C4-2B (cell line): ENCODE measurements around the gene ZBTB20.

ENCODE experiments used
- H3K27ac ChIP-seq: fragments of 450-650 bp; 2 replicates; pipeline ENCODE4 v1.5.1; 2017
- ZFX ChIP-seq: fragments of 450-650 bp; IDR thresholded peaks from 2 replicates; pipeline ENCODE4 v1.6.1; 2017
- TF ChIP-seq, protein P1 (sequence below): fragments of 450-650 bp; conservative IDR thresholded peaks from 2 replicates; pipeline ENCODE4 v1.5.1; 2017; ENCODE audit warnings: mild to moderate bottlenecking

Gene ZBTB20

DNA sequence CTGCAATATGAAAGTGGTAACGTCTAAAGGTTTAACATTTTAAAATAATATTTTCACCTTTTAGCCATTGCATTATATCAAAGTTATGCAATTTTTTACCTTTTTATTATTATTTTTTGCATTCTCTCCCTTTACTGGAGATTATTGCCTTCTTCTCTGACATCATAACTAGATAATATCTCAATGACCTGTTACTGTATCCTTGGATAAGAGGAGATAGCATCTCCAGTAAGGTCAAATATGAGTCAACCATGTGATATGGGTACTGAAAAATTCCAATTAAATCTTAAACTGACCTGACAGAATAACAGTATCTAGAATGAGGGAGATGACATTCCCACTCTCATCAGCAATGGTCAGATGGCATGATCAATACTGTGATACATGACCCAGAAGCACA is 108.3 kb downstream of the ZBTB20 start:
- H3K27ac ChIP-seq = no peak overlapping the region
- TF ChIP-seq ZFX = no peak
- TF ChIP-seq, protein P1, sequence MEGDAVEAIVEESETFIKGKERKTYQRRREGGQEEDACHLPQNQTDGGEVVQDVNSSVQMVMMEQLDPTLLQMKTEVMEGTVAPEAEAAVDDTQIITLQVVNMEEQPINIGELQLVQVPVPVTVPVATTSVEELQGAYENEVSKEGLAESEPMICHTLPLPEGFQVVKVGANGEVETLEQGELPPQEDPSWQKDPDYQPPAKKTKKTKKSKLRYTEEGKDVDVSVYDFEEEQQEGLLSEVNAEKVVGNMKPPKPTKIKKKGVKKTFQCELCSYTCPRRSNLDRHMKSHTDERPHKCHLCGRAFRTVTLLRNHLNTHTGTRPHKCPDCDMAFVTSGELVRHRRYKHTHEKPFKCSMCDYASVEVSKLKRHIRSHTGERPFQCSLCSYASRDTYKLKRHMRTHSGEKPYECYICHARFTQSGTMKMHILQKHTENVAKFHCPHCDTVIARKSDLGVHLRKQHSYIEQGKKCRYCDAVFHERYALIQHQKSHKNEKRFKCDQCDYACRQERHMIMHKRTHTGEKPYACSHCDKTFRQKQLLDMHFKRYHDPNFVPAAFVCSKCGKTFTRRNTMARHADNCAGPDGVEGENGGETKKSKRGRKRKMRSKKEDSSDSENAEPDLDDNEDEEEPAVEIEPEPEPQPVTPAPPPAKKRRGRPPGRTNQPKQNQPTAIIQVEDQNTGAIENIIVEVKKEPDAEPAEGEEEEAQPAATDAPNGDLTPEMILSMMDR = no peak

DNA sequence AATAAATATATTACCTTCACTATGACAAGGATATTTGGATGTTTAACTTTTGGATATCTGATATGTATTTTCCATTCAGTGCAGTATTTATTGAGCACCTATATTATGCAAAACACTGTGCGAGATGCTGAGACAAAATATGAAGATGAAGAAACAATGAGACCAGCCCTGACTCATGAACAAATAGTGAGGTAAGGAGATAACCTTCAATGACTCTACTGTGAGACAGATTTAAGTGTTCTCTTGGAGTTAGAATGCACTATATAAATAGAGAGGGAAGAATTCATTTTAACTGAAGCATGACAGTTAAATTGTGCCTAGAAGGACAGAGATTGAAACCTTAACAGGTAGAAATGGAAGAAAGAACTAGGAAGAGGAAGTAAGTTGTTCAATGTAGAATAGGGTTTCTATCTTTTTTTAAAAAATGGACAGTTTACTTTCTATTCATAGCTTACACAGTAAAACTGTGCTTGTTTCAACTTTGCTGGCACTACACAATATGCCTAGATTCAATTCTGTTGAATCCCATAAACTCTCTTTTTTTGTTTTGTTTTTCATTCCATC is 124.2 kb downstream of the ZBTB20 start:
- no peak for TF ChIP-seq ZFX
- TF ChIP-seq, protein P1 = no peak
- H3K27ac ChIP-seq = no peak overlapping the region

DNA sequence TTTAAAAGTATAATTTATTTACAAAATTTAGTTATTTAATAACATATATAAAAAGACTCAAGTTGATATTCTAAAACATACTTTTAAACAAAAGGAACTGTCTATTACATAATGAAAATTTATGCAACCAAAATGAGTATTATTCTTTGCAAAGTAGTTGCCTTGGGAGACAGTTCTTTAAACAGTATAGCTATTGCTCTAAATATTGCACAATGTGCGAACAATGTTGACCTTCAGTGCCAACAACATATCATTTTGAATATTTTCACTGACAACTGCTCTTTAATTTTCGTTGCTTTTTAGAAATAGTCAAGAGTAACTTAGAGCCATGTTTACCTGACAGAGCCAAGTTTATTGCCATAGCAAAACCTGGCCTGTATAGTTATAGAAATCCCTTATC is 124.9 kb downstream of the ZBTB20 start:
- no peak overlapping the region for H3K27ac ChIP-seq
- TF ChIP-seq, protein P1 = no peak
- TF ChIP-seq ZFX = no peak

DNA sequence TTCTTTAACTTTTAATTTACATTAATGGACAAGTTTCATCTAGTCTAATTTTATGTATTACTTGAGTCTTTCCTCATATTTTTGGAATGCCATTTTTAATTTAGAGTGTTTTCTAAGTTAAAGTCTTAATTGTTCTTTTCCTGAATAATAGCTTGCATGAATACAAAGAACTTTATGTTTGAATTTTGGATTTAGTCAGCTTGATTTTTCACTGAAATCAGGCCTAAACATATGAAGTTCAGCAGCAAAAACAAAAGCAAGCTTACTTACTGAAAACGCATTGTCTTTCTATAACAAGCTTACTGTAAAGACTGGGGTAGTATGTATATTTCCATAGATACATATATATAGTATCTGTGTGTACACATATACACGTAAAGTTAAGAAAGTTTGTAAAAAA is 126.0 kb downstream of the ZBTB20 start:
- no peak overlapping the region for H3K27ac ChIP-seq
- TF ChIP-seq ZFX = no peak
- TF ChIP-seq, protein P1 = no peak

DNA sequence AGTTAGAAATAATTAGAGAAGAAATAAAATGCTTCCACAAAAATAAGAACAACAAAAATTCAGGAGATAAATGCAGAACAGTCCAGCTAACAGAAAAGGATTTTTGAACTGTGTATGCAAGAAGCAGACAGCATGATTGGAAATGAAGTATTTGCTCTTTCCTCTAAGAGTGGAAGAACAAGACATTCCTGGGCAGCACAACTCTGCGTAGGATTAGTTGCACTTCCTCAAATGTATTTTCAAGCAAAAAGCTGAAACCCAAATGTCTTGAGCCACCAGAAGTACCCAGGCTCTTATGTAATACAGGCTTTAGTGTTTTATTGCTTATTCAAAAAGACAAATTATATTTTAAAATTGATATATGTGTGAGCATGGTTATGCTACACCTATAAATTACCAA is 127.2 kb downstream of the ZBTB20 start:
- no peak overlapping the region for H3K27ac ChIP-seq
- TF ChIP-seq, protein P1 = no peak
- no peak for TF ChIP-seq ZFX

DNA sequence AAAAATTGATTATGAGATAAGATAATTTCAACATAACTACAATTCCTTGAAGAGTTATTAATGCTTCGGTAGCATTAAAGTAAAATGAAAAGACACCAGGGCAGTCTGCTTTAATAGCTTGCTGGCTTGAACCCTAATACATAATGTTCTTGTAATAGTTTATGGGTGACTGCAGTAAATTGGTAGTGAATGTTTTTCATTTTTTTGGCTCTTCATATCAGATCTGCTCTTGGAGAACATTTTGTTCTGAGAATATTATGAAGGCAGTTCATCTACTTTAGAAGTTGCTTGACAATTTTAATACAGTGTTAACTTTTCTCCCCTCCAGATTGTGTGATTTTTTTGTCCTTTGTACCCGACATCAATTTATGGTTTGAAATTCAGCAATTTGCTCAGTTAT is 128.4 kb downstream of the ZBTB20 start:
- H3K27ac ChIP-seq = no peak overlapping the region
- no peak for TF ChIP-seq ZFX
- TF ChIP-seq, protein P1 = no peak

DNA sequence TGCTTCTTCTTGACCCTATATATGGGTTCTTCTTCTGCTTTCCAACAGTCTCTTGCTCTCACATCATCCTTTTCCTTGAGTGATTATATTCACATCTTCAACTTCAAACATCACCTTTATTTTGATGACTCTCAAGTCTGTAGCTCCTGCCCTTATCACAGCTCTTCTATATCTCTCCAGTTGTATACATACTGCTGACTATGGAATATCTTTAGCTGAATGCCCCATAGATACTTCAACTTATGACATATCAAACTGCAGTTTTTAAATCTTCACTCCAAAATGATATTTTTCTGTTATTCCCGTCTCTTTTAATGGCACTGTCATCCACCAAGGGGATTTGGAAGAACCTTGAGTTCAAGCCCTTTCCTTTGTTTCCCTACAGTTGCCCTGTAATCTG is 139.1 kb downstream of the ZBTB20 start:
- TF ChIP-seq, protein P1 = no peak
- no peak for TF ChIP-seq ZFX
- no peak overlapping the region for H3K27ac ChIP-seq
